ENCODE data around the gene ZNF428.

ZNF428 gene

GRCh38 chr19:43644181-43644580 lies 24.8 kb upstream of the ZNF428 start:
- Histone ChIP-seq H3K4me3 (ENCODE audit: low read depth in 1 of 2, low read length in 1 of 2) (no peak overlapping the region), H3K27ac (no peak overlapping the region), H3K4me1 (ENCODE audit: control insufficient read depth in 1 of 2, insufficient read depth in 1 of 2, low read depth in 1 of 2, low read length in 1 of 2) (peaks cover 3 to 11% of the 10 kb centered on the region in 2 experiments), H3K9me3 (no peaks in the 10 kb centered on the region), H3K27me3 (peaks cover 28% of the 10 kb centered on the region), H3K36me3 (peaks cover 38% of the 10 kb centered on the region)
- TF ChIP-seq CTCF (IDR thresholded peaks at IDR 0.05), result no peak

GRCh38 chr19:43643326-43643725 lies 23.9 kb upstream of the ZNF428 start:
- H3K4me3 ChIP-seq (ENCODE audit: low read depth in 1 of 2, low read length in 1 of 2), result no peak overlapping the region
- peaks cover 36% of the 10 kb centered on the region for H3K27me3 ChIP-seq

GRCh38 chr19:43642531-43642930 lies 23.1 kb upstream of the ZNF428 start:
- H3K4me1 ChIP-seq (ENCODE audit: control insufficient read depth in 1 of 2, insufficient read depth in 1 of 2, low read depth in 1 of 2, low read length in 1 of 2), result peaks cover 3 to 11% of the 10 kb centered on the region in 2 experiments
- no peak for TF ChIP-seq CTCF (IDR thresholded peaks at IDR 0.05)
- H3K36me3 ChIP-seq, result peaks cover 21% of the 10 kb centered on the region
- no peak overlapping the region for H3K27ac ChIP-seq
- no peak overlapping the region for H3K4me3 ChIP-seq (ENCODE audit: low read depth in 1 of 2, low read length in 1 of 2)
- H3K27me3 ChIP-seq, result peaks cover 44% of the 10 kb centered on the region
- H3K9me3 ChIP-seq, result no peaks in the 10 kb centered on the region

More at GRCh38 chr19:43643326-43643725, 23.9 kb upstream of the ZNF428 start:
- Histone ChIP-seq H3K27ac (no peak overlapping the region), H3K9me3 (no peaks in the 10 kb centered on the region), H3K36me3 (peaks cover 29% of the 10 kb centered on the region), H3K4me1 (ENCODE audit: control insufficient read depth in 1 of 2, insufficient read depth in 1 of 2, low read depth in 1 of 2, low read length in 1 of 2) (peaks cover 3 to 11% of the 10 kb centered on the region in 2 experiments)
- TF ChIP-seq CTCF (IDR thresholded peaks at IDR 0.05), result no peak

GRCh38 chr19:43641333-43641732 lies 21.9 kb upstream of the ZNF428 start:
- no peak overlapping the region for H3K4me3 ChIP-seq (ENCODE audit: low read depth in 1 of 2, low read length in 1 of 2)
- no peaks in the 10 kb centered on the region for H3K9me3 ChIP-seq
- H3K36me3 ChIP-seq, result peaks cover 9% of the 10 kb centered on the region
- H3K4me1 ChIP-seq (ENCODE audit: control insufficient read depth in 1 of 2, insufficient read depth in 1 of 2, low read depth in 1 of 2, low read length in 1 of 2), result peaks cover 3 to 11% of the 10 kb centered on the region in 2 experiments
- peaks cover 56% of the 10 kb centered on the region for H3K27me3 ChIP-seq
- TF ChIP-seq CTCF (IDR thresholded peaks at IDR 0.05), result no peak
- no peak overlapping the region for H3K27ac ChIP-seq

GRCh38 chr19:43640424-43640757 lies 21.0 kb upstream of the ZNF428 start:
- Histone ChIP-seq H3K4me3 (ENCODE audit: low read depth in 1 of 2, low read length in 1 of 2) (no peak overlapping the region), H3K27ac (no peak overlapping the region), H3K4me1 (ENCODE audit: control insufficient read depth in 1 of 2, insufficient read depth in 1 of 2, low read depth in 1 of 2, low read length in 1 of 2) (peaks cover 3 to 11% of the 10 kb centered on the region in 2 experiments), H3K36me3 (no peaks in the 10 kb centered on the region), H3K9me3 (no peaks in the 10 kb centered on the region), H3K27me3 (peaks cover 66% of the 10 kb centered on the region)
- no peak for TF ChIP-seq CTCF (IDR thresholded peaks at IDR 0.05)

All from neutrophil (primary cell).